HEK293 (cell line): ENCODE measurements around the gene PTGIR.

ENCODE experiments used
- HOXA7 ChIP-seq: sonication (generic); formaldehyde crosslinking; IDR thresholded peaks from 2 replicates; pipeline ENCODE4 v1.8.1; 2022; ENCODE audit warnings: missing genetic modification reagents, borderline replicate concordance
- MYNN ChIP-seq: fragments of 450-650 bp; formaldehyde crosslinking; IDR thresholded peaks from 2 replicates; pipeline ENCODE4 v1.5.1; 2016; ENCODE audit warnings: missing biosample characterization, missing genetic modification characterization, borderline replicate concordance
- ZNF274 ChIP-seq, 2 experiments: fragments of 200-500 bp in 1 of 2; fragments of 450-650 bp in 1 of 2; sonication (Bioruptor generic) in 1 of 2; formaldehyde crosslinking in 1 of 2; IDR thresholded peaks; 2 replicates each; pipeline versions ENCODE4 v1.5.1 to v1.6.1; 2014 to 2016; ENCODE audit warnings: borderline replicate concordance in 1 of 2, inconsistent platforms in 1 of 2, low read length in 1 of 2, missing biosample characterization in 1 of 2, missing genetic modification characterization in 1 of 2

DNA sequence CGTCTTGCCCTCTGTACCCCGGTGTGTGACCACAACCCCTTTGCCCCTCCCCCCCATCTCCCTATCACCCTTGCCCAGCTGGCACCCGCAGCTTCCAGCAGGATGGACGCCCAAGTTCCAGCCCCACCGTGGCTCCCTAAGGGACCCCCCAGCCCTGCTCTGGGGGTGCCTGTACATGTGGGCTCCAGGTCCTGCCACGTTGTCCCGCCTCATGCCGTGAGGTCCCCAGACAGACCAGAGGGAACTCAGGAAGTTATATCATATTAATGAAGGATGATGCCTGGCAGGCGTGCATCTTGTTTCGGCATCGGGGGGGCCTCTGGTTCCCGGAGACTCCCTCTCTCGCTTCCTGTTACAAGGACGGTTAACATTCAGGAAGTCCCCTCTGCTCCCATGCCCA is 1.6 kb upstream of the PTGIR start:
- TF ChIP-seq MYNN (tag by site-specific recombination) (no peak), ZNF274 (IDR thresholded peaks at IDR 0.05; ENCODE audit: low read length) (no peak), ZNF274 (tag by site-specific recombination; IDR thresholded peaks at IDR 0.05; ENCODE audit: borderline replicate concordance) (no peak), HOXA7 (no peak)
